Stimulated activated CD8-positive, alpha-beta memory T cell treated with anti-CD3 and anti-CD28 coated beads, Interleukin-2, amount 100 ng/mL, for 48 hours (primary cell): Measurements from ENCODE around the gene INTS1.
"Not testable (repeated sequence)": the region's sequence is repeated elsewhere in the genome, so short reads cannot be mapped to it uniquely, and the experiment has no call there.

Experiments
- DNase-seq, 2 donors: peaks; one replicate each; pipeline ENCODE4 v3.0.0-alpha.2; 2020; ENCODE audit warnings: low read depth in 2 of 2

The INTS1 gene

GRCh38 chr7:1460821-1461645, 43.2 kb downstream of the INTS1 start:
- DNase-seq, result no peak

DNA sequence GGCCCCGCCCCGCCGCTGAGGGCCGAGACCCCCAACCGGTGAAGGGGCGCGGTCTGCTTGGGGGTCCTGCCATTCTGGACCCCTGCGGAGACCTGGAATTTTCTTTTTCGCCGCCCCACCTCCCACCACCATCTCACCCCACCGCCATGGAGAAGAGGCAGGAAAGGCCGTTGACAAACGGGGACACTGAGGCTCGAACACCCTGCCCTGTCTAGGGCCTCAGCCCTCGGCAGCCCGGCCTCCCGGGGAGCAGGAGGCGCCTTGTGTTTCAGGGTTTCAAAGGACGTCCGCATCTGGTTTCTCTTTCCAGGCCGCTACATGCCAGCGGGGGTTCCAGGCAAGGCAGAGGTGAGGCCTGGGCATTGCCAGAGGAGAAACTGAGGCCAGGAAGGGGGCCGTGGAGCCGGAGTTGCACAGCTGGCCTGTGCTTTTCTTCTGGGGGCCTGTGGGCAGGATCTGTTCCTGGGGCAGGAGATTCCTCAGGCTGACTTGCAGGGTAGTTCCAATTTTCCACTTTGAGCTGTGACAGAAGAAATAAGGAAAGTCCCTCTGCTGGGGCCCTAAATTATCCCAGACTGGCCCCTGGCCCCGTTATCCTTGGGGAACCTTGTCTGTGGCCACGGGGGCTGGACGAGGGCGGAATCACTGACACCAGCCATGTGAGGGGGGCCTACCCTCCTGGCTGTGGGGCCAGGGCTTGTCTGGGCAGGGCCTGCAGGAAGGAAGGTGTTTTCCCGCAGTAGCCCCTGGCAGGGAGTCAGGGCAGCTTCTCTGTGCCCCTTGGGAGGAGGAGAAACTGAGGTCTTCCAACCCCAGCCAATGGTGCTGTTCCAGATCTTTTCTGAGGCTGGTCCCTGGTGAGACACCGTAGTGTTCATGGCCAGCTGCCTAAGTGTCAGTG, 44.0 kb downstream of the INTS1 start:
- no peak for DNase-seq

DNA sequence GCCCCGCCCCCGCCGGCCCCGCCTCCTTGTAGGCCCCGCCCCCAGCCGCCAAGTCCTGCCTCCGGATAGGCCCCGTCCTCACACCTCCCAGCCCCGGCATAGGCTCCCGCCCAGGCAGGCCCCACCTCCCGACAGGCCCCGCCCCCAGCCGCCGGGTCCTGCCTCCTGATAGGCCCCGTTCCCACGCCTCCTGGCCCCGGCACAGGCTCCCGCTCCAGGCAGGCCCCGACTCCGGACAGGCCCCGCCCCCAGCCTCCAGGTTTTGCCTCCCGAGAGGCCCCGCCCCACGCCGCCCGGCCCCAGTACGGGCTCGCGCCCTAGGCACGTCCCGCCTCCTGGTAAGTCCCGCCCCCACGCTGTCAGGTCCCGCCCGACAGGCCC, 44.7 kb downstream of the INTS1 start:
- peak; percentile 97 to 98 for DNase-seq

GRCh38 chr7:1458683-1459511, 45.3 kb downstream of the INTS1 start, which contains the start of gene MICALL2:
MICALL2 (minus strand) TSS chr7:1459470; CDS start chr7:1459326, 144 bp downstream.
- DNase-seq, result peak in 1 of 2 donors; percentile 19

DNA sequence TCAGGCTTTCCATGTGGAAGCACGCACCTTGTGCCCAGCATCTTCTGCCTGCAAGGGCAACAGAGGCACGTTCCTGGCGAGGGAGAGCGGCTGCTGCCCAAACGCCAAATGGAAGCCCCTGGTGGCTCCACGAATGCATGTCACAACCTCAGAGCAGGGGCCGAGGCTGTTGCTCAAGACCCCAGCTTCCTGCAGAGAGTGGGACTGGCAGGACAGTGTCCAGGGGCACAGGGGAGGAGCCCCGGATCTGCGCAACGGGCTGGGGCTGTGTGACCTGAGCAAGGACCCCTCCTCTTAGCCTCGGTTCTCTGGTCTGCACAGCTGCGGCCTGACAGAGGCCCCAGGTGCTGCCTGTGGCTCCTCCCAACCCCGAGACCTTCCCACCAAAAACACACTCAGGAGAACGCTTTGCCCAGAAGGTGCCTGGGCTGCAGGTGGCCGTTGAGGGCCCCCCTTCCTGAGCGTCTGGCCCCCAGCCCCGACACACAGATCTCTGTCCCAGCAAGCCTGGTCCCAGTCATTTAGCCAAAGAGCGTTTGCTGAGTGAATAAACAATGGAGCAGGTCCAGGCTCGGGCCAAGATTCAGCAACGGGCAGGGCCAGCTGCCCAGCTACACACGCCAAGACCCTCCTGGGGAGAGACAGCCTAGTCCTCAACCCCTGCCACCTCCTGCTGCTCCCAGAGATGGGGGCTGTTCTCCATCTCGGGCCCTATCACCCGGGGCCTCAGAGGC, 46.1 kb downstream of the INTS1 start:
- no peak for DNase-seq

GRCh38 chr7:1457059-1457948, 46.9 kb downstream of the INTS1 start:
- no peak for DNase-seq

- DNase-seq, result no peak
These were observed 48.2 kb downstream of the INTS1 start for GRCh38 chr7:1455955-1456354.

DNA sequence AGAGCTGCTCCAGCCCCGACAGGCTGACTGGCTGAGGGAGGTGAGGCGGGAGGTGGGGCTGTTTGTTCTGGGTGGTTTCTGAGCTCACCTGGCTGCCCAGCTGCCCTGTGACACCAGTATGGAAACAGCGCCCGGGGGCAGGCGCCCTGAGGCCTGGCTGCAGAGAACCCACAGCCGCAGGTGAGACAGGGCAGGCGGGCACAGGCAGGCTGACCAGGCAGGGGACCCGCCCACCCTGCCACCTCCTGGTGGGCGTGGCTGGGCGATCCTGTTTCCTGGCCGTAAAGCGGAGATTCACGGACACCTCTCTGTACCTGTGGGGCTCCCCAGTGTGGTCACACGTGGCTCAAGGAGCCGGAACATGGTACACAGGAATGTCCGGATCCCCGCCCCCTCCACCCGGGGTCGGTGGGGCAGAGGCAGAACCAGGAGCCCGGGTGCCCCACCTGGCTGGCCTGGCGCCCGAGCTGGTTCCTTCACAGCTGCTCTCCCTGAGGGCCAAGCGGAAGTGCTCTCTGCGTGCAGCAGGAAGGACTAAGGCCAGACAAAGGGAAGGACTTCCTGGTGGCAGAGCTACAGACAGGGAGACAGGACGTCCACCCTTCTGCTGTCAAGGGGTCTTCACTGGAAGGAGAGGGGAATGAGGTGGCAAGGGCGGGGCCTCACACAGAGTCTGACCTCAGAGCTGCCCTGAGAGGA, 48.8 kb downstream of the INTS1 start:
- no peak for DNase-seq

- DNase-seq, result no peak
These were observed 49.6 kb downstream of the INTS1 start for GRCh38 chr7:1454542-1454941.

DNA sequence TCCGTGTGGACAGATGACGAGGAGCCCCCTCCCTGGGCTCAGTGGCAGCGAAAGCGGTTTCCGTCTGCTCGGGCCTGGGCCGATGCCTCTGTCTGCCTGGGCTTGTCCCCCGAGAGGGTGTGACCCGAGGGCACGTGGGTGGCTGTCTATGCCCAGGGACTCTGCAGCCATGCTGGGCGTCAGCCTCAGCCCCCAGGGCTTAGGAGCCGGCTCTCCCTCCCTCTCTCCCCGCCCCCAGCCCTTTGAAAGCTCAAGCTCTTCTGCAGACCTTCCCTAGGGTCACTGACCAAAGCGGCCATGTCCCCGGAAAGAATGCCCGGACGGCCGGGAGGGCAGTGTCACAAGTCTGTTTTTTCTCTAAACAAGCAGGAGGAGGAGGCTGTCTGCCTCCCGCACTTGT, 52.0 kb downstream of the INTS1 start:
- no peak for DNase-seq

- no peak for DNase-seq
These were observed 53.2 kb downstream of the INTS1 start for GRCh38 chr7:1450987-1451386.

DNA sequence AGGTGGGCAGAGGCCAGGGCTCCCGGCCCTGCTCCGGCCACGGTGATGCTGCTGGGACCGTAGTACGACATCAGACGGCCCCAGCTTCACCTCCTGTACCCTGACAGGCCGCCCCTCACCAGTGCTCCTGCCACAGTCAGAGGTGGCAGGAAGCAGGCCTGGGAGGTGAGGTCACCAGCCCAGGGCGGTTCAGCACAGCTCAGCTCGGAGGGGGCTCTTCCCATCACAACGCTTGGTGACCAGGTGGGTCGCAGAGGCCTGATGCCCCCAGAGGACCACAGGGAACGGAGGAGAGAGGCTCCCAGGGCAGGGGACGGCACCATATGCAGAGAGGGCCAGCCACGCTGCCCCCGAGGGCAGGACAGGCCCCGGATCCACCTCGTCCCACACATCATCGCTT, 53.8 kb downstream of the INTS1 start:
- no peak for DNase-seq

- DNase-seq, result no peak
These were observed 54.2 kb downstream of the INTS1 start for GRCh38 chr7:1449951-1450350.

- no peak for DNase-seq
These were observed 54.7 kb downstream of the INTS1 start for GRCh38 chr7:1449501-1449900.

GRCh38 chr7:1448958-1449357, 55.2 kb downstream of the INTS1 start:
- DNase-seq, result no peak

DNA sequence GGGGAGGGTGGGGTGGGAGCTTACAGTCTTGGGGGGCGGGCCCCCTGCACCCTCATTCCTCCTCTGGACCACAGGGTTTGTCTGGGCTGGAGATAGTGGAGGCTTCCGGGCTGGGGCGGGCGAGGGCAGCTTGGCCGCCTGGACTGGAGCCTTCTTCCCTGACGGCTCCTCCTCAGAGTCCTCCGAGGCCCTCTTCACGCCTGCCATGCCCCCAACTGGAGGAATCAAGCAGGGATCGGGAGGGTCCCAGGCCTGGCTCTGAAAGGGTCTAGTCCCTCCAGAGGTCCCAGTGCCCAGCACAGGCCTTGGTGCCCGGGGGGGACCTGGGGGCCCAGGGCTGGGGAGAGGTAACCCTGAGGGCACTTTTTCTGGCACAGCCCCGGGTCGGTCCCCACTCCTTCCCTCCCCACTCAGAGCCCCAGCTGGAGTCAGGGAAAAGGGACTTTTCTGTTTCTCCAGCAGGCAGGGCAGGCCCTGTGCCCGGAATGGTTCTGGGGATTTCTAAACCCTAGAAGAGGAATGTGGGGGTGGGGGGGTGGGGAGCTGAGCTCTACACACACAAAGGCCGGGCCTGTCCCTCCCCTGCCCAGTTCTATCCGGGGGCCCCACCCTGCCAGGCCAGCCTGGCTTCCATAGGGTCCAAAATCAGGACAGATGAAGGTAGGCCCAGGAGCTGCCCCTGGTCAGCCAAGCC, 56.5 kb downstream of the INTS1 start:
- DNase-seq, result no peak

DNA sequence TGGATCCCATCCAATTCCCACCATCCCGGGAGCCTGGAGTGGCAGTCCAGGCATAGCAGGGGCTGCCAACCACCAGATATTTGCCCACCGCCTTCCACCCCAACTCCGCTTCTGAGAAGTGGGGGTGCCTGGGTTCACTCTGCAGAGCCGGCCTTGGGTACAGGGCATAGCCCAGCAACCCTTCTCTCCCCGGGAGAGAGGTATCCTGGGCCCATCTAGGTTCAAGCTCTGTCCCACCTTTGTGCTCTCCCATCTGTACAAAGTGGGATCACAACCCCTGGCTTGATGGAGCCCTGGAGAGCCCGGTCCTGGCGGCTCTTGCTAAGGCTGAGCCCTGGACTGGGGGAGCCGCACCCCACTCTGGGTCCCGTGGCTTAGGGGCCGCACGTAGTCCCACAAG, 57.1 kb downstream of the INTS1 start:
- DNase-seq, result no peak

GRCh38 chr7:1446620-1447032, 57.6 kb downstream of the INTS1 start:
- no peak for DNase-seq

DNA sequence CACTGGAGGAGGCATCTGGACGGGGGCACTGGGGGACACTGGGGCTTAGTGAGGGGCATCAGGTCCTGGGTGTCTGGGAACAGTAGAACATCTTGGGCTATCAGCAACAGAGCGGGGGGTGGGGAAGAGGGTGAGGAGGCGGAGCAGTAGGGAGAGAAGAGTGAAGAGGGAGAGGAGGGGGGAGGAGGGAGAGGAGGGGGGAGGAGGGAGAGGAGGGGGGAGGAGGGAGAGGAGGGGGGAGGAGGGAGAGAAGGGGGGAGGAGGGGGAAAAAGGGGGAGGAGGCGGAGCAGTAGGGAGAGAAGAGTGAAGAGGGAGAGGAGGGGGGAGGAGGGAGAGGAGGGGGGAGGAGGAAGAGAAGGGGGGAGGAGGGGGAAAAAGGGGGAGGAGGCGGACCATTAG, 58.2 kb downstream of the INTS1 start:
- not testable (repeated sequence) for DNase-seq
